RWPE2 (cell line): ENCODE measurements around the gene NIT1.

Source experiments
- ATAC-seq: fragments of 200-7000 bp; cut with Tn5 transposase; 3 replicates; pipeline ENCODE4 v1.9.1; 2021; ENCODE audit warnings: low read depth
- DNase-seq: peaks from one replicate; pipeline ENCODE4 v3.0.0-alpha.2; 2020; ENCODE audit warnings: low spot score
- H3K27ac ChIP-seq: fragments of 450-650 bp; 2 replicates; pipeline ENCODE4 v1.5.1; 2017; ENCODE audit warnings: mild to moderate bottlenecking; ENCODE audit not compliant: poor library complexity, severe bottlenecking
- H3K27me3 ChIP-seq: fragments of 250-450 bp; sonication (Bioruptor Pico); 2 replicates; pipeline ENCODE4 v1.5.1; 2021; ENCODE audit warnings: mild to moderate bottlenecking, moderate library complexity; ENCODE audit not compliant: insufficient read depth, poor library complexity, severe bottlenecking
- H3K36me3 ChIP-seq: fragments of 250-450 bp; sonication (Bioruptor Pico); 2 replicates; pipeline ENCODE4 v1.5.1; 2020; ENCODE audit warnings: low read depth, mild to moderate bottlenecking, moderate library complexity
- H3K4me1 ChIP-seq: fragments of 250-450 bp; sonication (Bioruptor Pico); 2 replicates; pipeline ENCODE4 v1.5.1; 2021; ENCODE audit warnings: mild to moderate bottlenecking, moderate library complexity; ENCODE audit not compliant: insufficient read depth, poor library complexity, severe bottlenecking
- H3K4me3 ChIP-seq: fragments of 250-450 bp; sonication (Bioruptor Pico); 2 replicates; pipeline ENCODE4 v1.5.1; 2021; ENCODE audit warnings: mild to moderate bottlenecking, moderate library complexity; ENCODE audit not compliant: severe bottlenecking
- H3K9me3 ChIP-seq: fragments of 250-450 bp; sonication (Bioruptor Pico); 2 replicates; pipeline ENCODE4 v1.5.1; 2021; ENCODE audit warnings: mild to moderate bottlenecking, moderate library complexity; ENCODE audit not compliant: severe bottlenecking
- TF ChIP-seq, protein P1 (sequence below): fragments of 450-650 bp; IDR thresholded peaks from one replicate; pipeline ENCODE4 v1.5.1; 2017; ENCODE audit warnings: mild to moderate bottlenecking, moderate library complexity; ENCODE audit not compliant: poor library complexity, severe bottlenecking

NIT1 gene

DNA sequence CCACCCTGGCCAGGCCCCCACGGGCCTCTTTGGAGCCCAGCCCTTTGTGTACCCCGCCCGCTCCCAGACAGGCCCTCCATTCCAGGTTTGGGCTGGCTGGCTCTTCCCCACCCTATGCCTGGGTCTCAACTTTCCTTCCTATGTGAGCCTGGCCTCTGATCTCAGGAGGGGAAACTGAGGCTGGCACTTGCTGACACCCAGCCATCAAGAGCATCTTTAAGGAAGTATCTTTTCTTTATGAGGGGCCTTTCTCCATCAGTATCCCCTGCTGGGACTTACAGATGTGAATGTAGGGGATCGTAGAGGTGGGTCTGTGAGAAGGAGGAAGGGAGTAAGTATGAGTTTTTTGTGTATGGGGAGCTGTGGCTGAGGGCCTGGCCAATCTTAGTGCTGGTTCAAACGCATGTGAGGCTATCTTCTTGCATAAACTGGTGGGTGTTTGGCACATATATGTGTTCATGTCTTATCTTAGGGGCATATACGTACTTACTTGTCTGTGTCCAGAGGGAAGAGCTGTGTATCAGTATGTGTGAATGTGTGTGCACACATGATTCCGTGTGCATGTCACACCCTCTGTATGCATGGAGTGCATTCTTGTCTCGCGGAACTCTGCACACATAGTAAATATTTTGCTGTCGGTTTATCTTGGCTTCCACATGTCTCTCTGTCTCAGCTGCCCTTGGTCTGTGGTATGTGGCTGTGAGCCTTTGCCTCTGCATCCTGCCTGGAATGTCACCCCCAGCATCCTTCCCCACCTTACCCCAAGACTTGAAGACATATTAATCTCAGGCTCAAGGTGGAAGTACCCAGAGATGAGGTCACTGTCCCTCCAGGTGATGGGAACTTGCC lies 33.9 kb upstream of the NIT1 start:
- no peaks in the 10 kb centered on the region for H3K9me3 ChIP-seq
- H3K4me1 ChIP-seq = peaks cover 46% of the 10 kb centered on the region
- H3K27ac ChIP-seq = peak overlapping the region; percentile 69
- H3K27me3 ChIP-seq = no peaks in the 10 kb centered on the region
- H3K4me3 ChIP-seq = no peak overlapping the region
- TF ChIP-seq, protein P1, sequence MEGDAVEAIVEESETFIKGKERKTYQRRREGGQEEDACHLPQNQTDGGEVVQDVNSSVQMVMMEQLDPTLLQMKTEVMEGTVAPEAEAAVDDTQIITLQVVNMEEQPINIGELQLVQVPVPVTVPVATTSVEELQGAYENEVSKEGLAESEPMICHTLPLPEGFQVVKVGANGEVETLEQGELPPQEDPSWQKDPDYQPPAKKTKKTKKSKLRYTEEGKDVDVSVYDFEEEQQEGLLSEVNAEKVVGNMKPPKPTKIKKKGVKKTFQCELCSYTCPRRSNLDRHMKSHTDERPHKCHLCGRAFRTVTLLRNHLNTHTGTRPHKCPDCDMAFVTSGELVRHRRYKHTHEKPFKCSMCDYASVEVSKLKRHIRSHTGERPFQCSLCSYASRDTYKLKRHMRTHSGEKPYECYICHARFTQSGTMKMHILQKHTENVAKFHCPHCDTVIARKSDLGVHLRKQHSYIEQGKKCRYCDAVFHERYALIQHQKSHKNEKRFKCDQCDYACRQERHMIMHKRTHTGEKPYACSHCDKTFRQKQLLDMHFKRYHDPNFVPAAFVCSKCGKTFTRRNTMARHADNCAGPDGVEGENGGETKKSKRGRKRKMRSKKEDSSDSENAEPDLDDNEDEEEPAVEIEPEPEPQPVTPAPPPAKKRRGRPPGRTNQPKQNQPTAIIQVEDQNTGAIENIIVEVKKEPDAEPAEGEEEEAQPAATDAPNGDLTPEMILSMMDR = no peak
- ATAC-seq (no peak), DNase-seq (no peak)
- H3K36me3 ChIP-seq = no peaks in the 10 kb centered on the region

DNA sequence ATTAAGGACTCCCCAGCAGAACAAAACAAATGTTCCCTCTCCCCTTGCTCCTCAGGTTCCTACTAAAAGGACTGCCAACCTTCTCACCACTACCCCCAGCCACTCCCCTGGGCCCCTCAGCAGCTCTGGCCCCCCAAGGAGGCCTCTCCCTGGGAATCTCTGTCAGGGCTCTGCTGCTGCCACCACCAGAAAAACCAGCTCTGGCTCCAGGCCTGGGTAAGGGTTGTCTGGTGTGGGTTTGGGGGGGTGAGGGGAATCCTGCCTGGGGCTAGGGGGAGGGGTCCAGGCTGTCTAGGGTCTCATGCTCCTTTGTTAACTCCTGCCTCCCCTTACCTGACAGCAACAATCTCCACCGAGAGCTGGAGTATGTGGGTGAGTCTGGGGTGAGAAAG lies 33.3 kb upstream of the NIT1 start:
- Histone ChIP-seq H3K36me3 (no peaks in the 10 kb centered on the region), H3K4me1 (peaks cover 52% of the 10 kb centered on the region), H3K27me3 (no peaks in the 10 kb centered on the region), H3K9me3 (no peaks in the 10 kb centered on the region), H3K27ac (peak overlapping the region; percentile 69), H3K4me3 (no peak overlapping the region)
- ATAC-seq (no peak), DNase-seq (no peak)
- TF ChIP-seq, protein P1 = no peak

DNA sequence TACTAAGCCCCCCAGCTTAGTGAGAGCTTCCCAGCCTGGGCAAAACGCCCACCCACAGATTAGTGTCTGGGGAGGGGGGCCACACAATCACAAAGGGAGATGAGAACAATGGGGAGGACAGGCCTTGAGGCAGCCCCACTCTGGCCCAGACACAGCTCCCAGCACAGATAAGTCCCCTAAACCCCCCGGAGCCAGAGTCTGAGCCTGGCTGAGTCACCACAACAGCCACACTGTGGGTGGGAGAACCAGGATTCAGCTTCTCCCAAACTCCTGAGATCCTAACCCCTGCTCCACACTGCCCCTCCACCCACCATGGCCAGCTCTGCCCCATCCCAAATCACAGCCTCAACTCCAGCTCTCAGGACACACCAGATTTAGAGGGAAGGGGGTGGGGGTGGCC lies 32.7 kb upstream of the NIT1 start:
- ATAC-seq = no peak
- peaks cover 52% of the 10 kb centered on the region for H3K4me1 ChIP-seq
- TF ChIP-seq, protein P1 = no peak
- H3K9me3 ChIP-seq = no peaks in the 10 kb centered on the region
- DNase-seq = no peak
- no peaks in the 10 kb centered on the region for H3K36me3 ChIP-seq
- H3K27me3 ChIP-seq = no peaks in the 10 kb centered on the region
- H3K4me3 ChIP-seq = no peak overlapping the region
- H3K27ac ChIP-seq = no peak overlapping the region

DNA sequence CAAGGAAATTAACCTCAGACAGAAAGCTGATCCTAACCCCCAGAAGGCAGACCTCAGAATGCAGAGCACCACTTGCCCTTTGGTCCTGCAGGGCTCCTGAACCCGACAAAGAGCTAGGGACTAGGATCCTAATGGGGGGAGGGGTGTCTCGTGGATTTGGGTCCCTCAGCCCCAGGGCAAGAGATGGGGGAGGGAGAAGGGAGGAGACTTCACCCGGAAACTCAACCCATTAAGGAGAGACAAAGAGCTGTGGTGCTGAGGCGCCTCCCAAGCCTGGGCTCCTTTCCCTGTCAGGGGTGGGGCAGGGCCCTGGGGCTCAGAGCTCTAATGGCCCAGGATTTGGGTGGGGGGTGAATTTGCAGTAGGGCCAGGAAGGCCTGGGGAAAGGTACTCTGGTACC lies 31.4 kb upstream of the NIT1 start:
- H3K4me3 ChIP-seq = no peak overlapping the region
- H3K9me3 ChIP-seq = no peaks in the 10 kb centered on the region
- peaks cover 41% of the 10 kb centered on the region for H3K4me1 ChIP-seq
- H3K27ac ChIP-seq = no peak overlapping the region
- TF ChIP-seq, protein P1 = no peak
- DNase-seq = no peak
- H3K27me3 ChIP-seq = no peaks in the 10 kb centered on the region
- ATAC-seq = no peak
- H3K36me3 ChIP-seq = no peaks in the 10 kb centered on the region

DNA sequence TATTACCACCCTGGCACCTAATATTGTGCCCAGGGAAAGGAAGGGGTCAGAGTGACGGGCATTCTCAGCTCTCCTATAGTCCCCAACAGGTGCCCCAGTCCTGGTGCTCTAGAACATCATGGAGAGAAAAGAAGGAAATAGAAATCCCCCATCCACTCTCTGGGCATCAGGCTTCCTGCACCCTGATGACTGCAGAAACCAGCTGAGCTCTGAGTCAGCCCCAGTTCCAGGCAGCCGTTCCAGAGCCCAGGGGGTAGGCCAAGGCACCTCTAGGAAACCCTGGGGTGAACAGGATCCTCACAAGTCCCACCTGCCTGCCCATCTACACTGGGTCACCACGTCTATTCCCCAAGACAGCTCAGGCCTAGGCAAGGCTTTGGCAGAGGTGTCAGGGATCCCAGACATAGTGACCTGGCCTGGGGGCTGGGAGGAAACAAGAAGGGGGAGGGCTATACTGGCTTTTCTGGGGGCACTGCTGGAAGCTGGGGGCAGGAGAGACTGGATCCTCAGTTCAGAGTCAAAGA lies 29.3 kb upstream of the NIT1 start:
- Histone ChIP-seq H3K4me3 (no peak overlapping the region), H3K27me3 (no peaks in the 10 kb centered on the region), H3K9me3 (no peaks in the 10 kb centered on the region), H3K27ac (no peak overlapping the region), H3K36me3 (no peaks in the 10 kb centered on the region), H3K4me1 (peaks cover 43% of the 10 kb centered on the region)
- DNase-seq (no peak), ATAC-seq (peak; percentile 68)
- TF ChIP-seq, protein P1 = no peak
